PFSK-1 (cell line): ENCODE data around the gene HACD3.

ENCODE experiments used
- FOXP2 ChIP-seq: optimal IDR thresholded peaks from 2 replicates; pipeline ENCODE3; 2011; ENCODE audit warnings: borderline replicate concordance, control low read depth, inconsistent platforms; ENCODE audit not compliant: insufficient read depth; ENCODE audit errors: extremely low read length, extremely low read depth
- POLR2AphosphoS5 ChIP-seq: IDR thresholded peaks from 2 replicates; pipeline ENCODE4 v1.6.1; 2012; ENCODE audit warnings: low read depth, mild to moderate bottlenecking, control low read depth, low read length, moderate library complexity
- SIN3A ChIP-seq: IDR thresholded peaks from 2 replicates; pipeline ENCODE4 v1.6.1; 2012; ENCODE audit warnings: mild to moderate bottlenecking, low read length, moderate library complexity, borderline replicate concordance; ENCODE audit not compliant: insufficient read depth
- TAF1 ChIP-seq: IDR thresholded peaks from 2 replicates; pipeline ENCODE4 v1.6.1; 2012; ENCODE audit warnings: low read length, control low read depth, borderline replicate concordance; ENCODE audit not compliant: insufficient read depth
- TF ChIP-seq, protein P1 (sequence below), 2 experiments: IDR thresholded peaks; 2 replicates each; pipeline versions ENCODE4 v1.6.1 to v1.8.0; 2011 to 2012; ENCODE audit warnings: low read depth in 2 of 2, low read length in 2 of 2, control low read depth in 1 of 2, inconsistent platforms in 1 of 2, mild to moderate bottlenecking in 1 of 2, moderate library complexity in 1 of 2; ENCODE audit not compliant: insufficient read depth in 1 of 2

DNA sequence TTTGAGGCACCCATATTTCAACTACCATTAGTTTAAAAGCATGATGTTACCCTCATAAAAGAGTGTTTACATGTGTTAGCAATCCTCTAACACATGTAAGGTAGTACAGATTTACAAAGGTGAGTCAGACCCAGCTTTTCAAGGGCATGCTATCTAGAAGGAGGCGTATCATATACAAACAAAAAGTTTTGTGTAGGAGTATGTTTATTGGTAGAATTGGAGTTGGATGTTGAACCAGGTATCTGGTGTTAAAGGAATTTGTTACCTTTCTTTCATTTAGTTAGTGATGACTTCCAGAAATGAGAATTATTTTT, 2.4 kb downstream of the HACD3 start:
- TF ChIP-seq TAF1 (no peak), POLR2AphosphoS5 (no peak), SIN3A (no peak), FOXP2 (no peak)
- TF ChIP-seq, protein P1, sequence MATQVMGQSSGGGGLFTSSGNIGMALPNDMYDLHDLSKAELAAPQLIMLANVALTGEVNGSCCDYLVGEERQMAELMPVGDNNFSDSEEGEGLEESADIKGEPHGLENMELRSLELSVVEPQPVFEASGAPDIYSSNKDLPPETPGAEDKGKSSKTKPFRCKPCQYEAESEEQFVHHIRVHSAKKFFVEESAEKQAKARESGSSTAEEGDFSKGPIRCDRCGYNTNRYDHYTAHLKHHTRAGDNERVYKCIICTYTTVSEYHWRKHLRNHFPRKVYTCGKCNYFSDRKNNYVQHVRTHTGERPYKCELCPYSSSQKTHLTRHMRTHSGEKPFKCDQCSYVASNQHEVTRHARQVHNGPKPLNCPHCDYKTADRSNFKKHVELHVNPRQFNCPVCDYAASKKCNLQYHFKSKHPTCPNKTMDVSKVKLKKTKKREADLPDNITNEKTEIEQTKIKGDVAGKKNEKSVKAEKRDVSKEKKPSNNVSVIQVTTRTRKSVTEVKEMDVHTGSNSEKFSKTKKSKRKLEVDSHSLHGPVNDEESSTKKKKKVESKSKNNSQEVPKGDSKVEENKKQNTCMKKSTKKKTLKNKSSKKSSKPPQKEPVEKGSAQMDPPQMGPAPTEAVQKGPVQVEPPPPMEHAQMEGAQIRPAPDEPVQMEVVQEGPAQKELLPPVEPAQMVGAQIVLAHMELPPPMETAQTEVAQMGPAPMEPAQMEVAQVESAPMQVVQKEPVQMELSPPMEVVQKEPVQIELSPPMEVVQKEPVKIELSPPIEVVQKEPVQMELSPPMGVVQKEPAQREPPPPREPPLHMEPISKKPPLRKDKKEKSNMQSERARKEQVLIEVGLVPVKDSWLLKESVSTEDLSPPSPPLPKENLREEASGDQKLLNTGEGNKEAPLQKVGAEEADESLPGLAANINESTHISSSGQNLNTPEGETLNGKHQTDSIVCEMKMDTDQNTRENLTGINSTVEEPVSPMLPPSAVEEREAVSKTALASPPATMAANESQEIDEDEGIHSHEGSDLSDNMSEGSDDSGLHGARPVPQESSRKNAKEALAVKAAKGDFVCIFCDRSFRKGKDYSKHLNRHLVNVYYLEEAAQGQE (IDR thresholded peaks at IDR 0.05; ENCODE audit: insufficient read depth in 1 of 2, low read depth in 2 of 2, low read length in 2 of 2): no peak
